ENCODE measurements around the gene GRB7.
"Not testable (repeated sequence)": the region's sequence is repeated elsewhere in the genome, so short reads cannot be mapped to it uniquely, and the experiment has no call there.

The GRB7 gene

DNA sequence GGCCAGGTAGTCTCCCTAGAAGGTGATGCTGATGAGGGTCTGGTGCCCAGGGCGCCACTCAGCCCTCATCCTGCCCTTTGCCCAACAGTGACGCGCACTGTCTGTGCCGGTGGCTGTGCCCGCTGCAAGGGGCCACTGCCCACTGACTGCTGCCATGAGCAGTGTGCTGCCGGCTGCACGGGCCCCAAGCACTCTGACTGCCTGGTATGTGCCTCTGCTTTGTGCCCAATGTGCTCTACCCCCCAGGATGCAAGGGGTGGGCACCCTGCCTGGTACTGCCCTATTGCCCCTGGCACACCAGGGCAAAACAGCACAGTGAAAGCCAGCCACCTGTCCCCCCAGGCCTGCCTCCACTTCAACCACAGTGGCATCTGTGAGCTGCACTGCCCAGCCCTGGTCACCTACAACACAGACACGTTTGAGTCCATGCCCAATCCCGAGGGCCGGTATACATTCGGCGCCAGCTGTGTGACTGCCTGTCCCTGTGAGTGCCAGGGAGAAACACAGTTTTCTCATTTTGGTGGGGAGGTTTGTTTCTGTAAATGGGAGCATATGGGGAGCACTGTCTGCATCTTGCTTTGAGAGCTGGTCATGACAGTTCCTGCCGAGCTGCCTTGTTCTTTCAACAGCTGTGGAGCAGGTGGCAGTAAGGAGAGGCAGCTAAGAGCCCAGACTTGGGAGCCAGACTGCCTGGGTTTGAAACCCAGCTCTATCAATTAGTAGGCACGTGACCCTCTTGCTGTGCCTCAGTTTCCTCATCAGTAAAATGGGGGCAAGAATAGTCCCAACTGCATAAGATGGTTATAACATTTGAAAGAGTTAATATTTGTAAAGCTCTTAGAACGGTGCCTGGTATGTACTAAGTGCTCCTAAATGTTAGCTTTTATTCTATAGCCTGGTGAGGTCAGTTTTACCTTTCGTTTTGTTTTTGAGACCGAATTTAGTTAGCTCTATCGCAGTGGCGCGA lies 27.5 kb upstream of the GRB7 start:
- DNase-seq (ENCODE audit: low read depth), result no peak

DNA sequence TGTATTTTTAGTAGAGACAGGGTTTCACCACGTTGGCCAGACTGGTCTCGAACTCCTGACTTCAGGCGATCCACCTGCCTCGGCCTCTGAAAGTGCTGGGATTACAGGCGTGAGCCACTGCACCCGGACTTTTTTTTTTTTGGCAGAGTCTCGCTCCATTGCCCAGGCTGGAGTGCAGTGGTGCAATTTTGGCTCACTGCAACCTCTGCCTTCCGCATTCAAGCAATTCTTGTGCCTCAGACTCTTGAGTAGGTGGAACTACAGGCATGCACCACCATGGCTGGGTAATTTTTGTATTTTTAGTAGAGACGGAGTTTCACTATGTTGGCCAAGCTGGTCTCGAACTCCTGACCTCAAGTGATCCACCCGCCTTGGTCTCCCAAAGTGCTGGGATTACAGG lies 26.7 kb upstream of the GRB7 start:
- DNase-seq (ENCODE audit: low read depth), result not testable (repeated sequence)

DNA sequence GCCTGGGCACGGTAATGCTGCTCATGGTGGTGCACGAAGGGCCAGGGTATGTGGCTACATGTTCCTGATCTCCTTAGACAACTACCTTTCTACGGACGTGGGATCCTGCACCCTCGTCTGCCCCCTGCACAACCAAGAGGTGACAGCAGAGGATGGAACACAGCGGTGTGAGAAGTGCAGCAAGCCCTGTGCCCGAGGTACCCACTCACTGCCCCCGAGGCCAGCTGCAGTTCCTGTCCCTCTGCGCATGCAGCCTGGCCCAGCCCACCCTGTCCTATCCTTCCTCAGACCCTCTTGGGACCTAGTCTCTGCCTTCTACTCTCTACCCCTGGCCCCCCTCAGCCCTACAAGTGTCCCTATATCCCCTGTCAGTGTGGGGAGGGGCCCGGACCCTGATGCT lies 25.9 kb upstream of the GRB7 start:
- DNase-seq (ENCODE audit: low read depth), result no peak

DNA sequence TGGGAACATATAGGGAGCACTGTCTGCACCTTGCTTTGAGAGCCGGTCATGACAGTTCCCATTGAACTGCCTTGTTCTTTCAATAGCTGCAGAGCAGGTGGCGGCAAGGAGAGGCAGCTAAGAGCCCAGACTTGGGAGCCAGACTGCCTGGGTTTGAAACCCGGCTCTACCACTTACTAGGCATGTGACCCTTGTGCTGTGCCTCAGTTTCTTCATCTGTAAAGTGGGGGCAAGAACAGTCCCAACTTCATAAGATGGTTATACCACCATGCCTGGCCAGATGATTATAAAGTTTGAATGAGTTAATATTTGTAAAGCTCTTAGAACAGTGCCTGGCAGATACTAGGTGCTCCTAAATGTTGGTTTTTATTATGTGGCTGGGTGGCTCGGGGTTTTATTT lies 23.5 kb upstream of the GRB7 start:
- DNase-seq (ENCODE audit: low read depth), result no peak

DNA sequence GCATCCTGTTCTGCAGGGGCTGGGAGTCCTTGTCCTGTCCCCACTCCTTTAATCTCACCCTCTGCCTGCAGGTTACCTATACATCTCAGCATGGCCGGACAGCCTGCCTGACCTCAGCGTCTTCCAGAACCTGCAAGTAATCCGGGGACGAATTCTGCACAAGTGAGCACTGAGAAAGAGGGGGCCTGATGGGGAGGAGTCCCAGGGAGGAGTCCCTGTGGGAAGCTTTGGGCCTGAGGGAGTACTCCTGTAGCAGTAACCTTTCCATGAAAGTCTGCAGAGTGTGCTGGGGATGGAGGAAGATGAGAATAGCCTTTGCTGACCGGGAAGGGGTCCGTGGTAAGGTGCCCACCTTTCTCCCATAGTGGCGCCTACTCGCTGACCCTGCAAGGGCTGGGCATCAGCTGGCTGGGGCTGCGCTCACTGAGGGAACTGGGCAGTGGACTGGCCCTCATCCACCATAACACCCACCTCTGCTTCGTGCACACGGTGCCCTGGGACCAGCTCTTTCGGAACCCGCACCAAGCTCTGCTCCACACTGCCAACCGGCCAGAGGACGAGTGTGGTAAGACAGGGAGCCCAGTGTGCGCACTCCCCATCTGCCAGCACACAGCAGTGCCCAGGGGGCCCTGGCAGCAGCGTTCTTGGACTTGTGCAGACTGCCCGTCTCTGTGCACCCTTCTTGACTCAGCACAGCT lies 22.2 kb upstream of the GRB7 start:
- DNase-seq (ENCODE audit: low read depth), result no peak

DNA sequence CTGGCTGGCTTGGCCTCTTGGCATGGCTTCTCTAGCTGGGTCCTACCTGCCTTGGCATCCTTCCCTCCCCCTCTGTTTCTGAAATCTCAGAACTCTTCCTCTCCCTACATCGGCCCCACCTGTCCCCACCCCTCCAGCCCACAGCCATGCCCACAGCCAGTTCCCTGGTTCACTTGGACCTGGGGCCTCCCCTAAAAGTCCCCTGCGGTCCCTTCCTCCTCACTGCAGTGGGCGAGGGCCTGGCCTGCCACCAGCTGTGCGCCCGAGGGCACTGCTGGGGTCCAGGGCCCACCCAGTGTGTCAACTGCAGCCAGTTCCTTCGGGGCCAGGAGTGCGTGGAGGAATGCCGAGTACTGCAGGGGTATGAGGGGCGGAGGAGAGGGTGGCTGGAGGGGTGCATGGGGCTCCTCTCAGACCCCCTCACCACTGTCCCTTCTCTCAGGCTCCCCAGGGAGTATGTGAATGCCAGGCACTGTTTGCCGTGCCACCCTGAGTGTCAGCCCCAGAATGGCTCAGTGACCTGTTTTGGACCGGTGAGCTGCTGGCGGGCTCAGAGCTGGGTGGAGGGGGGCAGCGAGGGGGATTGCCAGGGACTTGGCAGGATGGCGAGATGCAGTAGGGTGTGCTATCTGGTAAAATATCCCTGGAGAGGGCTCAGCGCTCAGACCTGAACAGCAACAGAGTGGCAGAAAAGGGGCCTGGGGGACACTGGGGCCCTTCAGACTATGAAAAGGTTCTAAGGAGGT lies 21.5 kb upstream of the GRB7 start:
- no peak for DNase-seq (ENCODE audit: low read depth)

DNA sequence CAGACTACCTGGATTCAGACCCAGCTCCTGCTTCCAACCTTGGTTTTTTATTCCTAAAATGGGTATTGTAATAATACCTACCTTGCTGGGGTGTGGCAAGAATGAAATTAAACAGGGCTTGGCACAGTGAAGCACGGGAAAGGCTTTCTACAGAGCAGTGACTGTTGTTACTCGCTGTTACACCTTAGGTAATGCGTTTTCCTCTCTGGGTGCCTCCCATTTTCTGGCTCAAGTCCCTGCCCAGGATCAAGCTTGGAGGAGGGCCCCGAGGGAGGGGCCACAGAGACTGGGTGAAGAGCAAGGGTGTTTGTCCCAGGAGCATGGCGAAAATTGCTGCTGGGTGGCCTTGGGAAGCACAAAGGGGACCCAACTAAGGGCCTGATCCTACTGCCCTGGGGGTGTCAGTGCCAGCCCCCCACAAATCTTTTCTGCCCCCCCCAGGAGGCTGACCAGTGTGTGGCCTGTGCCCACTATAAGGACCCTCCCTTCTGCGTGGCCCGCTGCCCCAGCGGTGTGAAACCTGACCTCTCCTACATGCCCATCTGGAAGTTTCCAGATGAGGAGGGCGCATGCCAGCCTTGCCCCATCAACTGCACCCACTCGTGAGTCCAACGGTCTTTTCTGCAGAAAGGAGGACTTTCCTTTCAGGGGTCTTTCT lies 20.7 kb upstream of the GRB7 start:
- DNase-seq (ENCODE audit: low read depth), result no peak

DNA sequence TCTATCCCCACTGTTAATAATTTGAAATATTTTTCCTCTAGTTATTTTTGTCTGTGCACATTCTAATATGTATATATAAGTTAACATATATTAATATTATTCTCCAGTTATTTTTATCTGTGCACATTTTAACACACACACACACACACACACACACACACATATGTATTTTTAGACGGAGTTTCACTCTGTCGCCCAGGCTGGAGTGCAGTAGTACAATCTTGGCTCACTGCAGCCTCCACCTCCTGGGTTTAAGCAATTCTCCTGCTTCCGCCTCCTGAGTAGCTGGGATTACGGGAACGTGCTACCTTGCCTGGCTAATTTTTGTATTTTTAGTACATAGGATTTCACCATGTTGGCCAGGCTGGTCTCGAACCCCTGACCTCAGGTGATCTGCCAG lies 20.1 kb upstream of the GRB7 start:
- DNase-seq (ENCODE audit: low read depth), result no peak

DNA sequence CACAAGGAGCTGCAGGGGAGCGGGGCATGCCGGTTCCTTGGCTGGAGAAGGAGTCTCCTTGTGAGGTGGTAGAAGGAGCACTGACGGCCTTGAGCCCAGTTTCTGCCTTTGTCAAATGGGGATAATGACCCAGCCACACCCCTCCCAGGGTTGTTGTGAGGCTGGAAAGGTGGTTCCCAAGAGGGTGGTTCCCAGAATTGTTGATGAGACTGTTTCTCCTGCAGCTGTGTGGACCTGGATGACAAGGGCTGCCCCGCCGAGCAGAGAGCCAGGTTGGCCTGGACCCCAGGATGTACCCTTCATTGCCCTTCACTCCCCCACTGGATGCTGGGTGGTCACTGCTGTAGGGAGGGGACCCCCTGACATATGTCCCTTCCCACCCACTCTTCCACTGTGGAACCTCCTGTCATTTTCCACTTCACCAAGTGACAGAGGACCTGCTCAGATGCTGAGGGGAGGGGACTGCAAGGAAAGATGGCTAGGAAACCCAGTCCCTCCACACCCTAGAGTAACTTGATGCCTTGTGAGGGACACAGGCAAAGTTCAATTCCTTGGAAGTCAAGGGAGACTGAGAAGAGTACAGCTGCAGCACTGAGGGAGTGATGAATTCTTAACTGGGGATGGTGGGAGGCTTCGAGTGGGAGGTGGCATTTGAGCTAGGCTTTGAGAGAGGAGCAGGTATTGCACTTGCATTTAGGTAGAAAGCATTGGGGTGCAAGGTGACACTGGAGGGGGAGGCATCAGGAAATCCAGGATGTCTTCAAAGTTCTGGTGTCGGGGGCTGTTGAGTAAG lies 18.0 kb upstream of the GRB7 start:
- no peak for DNase-seq (ENCODE audit: low read depth)

DNA sequence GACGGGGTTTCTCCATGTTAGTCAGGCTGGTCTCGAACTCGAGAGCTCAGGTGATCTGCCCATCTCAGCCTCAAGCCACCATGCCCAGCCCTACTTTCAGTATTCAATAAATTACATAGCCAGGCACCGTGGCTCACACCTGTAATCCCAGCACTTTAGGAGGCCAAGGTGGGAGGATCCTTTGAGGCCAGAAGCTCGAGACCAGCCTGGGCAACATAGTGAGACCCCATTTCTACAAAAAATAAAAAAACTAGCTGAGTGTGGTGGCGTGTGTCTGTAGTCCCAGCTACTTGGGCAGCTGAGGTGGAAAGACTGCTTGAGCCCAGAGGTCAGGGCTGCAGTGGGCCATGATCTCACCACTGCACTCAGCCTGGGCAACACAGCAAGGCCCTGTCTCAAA lies 15.6 kb upstream of the GRB7 start:
- DNase-seq (ENCODE audit: low read depth), result no peak

DNA sequence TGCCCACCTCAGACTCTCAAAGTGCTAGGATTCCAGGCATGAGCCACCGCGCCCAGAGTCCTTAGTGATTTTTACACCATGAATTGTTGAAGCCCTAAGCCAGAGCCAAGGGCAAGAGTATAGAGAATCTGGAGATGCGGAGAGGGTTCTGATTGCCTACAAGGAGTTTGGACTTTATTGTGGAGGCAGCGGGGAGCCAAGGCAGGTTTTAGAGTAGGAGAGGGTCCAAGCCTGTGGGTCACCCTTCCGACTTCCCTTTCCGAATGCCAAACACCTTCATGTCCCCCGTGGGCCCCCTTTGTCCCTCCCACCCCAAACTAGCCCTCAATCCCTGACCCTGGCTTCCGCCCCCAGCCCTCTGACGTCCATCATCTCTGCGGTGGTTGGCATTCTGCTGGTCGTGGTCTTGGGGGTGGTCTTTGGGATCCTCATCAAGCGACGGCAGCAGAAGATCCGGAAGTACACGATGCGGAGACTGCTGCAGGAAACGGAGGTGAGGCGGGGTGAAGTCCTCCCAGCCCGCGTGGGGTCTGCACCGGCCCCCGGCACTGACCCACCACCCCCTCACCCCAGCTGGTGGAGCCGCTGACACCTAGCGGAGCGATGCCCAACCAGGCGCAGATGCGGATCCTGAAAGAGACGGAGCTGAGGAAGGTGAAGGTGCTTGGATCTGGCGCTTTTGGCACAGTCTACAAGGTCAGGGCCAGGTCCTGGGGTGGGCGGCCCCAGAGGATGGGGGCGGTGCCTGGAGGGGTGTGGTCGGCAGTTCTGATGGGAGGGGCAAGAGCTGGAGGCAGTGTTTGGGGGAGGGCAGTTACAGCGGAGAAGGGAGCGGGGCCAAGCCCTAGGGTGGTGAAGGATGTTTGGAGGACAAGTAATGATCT lies 14.5 kb upstream of the GRB7 start:
- no peak for DNase-seq (ENCODE audit: low read depth)

DNA sequence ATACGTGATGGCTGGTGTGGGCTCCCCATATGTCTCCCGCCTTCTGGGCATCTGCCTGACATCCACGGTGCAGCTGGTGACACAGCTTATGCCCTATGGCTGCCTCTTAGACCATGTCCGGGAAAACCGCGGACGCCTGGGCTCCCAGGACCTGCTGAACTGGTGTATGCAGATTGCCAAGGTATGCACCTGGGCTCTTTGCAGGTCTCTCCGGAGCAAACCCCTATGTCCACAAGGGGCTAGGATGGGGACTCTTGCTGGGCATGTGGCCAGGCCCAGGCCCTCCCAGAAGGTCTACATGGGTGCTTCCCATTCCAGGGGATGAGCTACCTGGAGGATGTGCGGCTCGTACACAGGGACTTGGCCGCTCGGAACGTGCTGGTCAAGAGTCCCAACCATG lies 13.0 kb upstream of the GRB7 start:
- DNase-seq (ENCODE audit: low read depth), result no peak

DNA sequence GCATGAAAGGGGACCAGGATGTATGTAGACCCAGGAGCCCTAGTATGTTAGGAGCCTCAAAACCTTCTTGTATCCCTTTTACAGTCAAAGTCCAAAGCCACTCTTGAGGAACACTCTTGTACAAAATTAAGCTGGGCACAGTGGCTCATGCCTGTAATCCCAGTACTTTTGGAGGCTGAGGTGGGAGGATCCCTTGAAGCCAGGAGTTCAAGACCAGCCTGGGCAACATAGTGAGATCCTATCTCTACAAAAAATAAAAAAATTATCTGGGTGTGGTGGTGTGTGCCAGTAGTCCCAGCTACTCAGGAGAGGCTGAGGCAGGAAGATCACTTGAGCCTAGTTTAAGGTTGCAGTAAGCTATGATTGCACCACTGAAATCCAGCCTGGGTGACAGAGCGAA lies 11.8 kb upstream of the GRB7 start:
- not testable (repeated sequence) for DNase-seq (ENCODE audit: low read depth)

DNA sequence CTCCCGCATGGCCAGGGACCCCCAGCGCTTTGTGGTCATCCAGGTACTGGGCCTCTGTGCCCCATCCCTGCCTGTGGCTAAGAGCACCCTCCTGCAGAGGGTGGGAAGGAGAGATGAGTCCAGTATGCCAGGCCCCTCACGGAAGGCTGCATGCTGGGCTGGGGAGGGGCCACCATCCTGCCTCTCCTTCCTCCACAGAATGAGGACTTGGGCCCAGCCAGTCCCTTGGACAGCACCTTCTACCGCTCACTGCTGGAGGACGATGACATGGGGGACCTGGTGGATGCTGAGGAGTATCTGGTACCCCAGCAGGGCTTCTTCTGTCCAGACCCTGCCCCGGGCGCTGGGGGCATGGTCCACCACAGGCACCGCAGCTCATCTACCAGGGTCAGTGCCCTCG lies 11.1 kb upstream of the GRB7 start:
- DNase-seq (ENCODE audit: low read depth), result no peak

DNA sequence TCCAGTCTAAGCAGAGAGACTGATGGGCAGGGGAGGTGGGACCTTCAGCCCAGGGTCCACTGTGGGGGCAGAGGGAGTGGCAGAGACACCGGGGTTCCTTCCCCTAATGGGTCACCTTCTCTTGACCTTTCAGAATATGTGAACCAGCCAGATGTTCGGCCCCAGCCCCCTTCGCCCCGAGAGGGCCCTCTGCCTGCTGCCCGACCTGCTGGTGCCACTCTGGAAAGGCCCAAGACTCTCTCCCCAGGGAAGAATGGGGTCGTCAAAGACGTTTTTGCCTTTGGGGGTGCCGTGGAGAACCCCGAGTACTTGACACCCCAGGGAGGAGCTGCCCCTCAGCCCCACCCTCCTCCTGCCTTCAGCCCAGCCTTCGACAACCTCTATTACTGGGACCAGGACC lies 10.2 kb upstream of the GRB7 start:
- no peak for DNase-seq (ENCODE audit: low read depth)

DNA sequence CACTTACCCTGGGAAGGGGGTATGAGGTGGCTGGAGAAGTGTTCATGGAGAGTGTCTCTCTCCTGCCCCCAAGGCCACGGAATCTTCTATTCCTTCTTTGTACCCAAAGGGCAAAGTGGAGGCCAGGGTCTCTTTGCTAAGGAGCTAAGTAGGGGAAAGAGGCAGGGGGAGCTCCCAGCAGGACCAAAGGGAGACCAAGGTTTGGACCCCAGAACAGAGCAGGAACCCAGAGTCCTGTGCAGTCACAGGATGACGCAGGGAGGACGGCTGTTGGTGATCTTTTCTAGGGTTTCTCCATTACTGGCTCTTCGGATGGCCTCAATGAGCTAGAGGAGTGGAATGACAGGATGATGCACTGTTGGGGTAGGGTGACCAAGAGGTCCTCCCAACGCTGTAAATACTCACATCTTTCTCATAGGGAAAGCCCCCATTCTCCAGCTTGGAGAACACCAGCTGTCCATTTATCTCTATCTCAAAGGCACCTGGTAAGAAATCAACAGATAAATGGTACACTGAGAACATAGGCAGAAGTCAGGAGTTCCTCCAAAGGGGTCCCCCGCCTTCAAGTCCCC lies 8.4 kb upstream of the GRB7 start:
- DNase-seq (ENCODE audit: low read depth), result no peak

DNA sequence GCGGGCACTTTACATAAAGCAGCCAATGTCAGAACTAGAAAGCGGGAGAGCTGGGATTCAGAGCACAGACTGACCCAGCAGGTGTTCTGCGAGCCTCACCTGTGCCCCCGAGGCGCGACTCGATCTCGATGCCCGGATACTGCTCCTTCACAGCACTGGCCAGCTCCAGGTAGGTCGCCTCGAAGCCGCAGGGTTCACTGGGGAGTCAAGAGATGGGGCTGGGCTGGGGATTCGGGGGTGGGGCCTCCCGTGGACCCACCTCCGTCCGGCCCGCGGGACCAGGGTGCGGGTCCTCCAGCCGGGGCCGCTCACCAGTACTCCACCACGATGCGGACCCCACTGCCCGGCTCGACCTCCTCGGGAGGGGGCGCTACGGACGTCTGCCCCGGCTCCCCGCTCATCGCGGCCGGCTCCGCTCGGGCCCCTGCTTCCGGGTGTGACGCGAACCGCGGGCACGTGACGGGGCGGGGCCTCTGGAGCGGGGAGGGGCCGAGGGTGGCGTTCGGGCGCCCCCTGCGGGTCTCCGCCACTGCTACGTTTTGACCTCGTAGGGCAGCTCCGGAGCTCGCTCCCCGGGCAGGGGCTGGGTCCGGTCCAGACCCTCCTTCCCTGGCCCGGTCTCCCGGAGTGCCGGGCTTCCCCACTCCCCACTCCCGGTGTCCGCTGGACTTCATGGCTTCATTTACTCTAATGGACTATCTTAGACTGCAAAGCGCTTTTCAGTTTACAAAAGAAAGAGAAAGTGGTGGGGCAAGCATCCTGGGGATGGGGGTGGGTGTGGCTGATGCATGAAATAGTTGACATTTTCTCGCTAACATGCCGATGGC lies 7.4 kb upstream of the GRB7 start, which contains the start of gene MIEN1:
Gene MIEN1 (minus strand): TSS at position 438 of the 827 bp plus-strand sequence. CDS start 37 bp downstream, at position 401.
- DNase-seq (ENCODE audit: low read depth), result peak; percentile 58

DNA sequence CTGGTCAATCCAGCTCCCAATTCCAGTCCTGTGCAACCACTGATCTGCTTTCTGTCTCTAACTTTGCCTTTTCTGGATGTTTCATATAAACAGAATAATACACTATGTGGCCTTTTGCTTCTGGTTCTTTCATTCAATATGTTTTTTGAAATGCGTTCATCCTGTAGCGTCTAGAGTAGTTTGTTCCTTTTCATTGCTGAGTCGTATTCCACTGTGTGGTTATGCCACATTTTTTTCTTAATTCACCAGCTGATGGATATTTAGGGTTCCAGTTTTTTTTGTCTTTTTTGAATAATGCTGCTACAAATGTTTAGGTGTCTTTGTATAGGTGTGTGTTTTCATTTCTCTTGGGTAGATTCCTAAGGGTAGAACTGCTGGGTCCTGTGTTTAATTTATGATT lies 5.2 kb upstream of the GRB7 start:
- DNase-seq (ENCODE audit: low read depth), result no peak

DNA sequence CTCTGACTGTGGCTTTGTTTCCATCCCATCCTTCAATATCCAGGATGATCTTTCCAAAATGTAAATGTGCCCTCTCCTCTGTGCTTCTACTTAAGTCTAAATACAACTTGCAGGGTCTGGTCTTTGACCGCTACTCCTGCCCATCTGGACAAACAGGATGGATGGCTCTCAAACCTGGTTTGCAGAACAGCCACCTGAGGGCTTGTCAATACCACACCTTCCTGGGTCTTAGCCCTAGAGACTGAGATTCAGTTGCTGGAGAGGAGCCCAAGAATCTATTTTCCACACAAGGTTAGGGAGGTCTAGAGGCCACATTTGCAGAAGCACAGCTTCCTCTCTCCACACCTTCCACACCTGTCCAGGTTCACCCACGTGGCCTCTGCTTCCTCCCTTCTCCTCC lies 1.9 kb upstream of the GRB7 start:
- DNase-seq (ENCODE audit: low read depth), result no peak

Measured in stromal cell of bone marrow (primary cell).